ENCODE measurements around the gene GOLGA2. TPM values are rescaled to one million over a fixed set of nuclear protein-coding genes. Genes with fewer than 3 reads are reported as not detected.

Gene GOLGA2
- total RNA-seq, 1 donor from 2014 or later: 120 TPM

DNA sequence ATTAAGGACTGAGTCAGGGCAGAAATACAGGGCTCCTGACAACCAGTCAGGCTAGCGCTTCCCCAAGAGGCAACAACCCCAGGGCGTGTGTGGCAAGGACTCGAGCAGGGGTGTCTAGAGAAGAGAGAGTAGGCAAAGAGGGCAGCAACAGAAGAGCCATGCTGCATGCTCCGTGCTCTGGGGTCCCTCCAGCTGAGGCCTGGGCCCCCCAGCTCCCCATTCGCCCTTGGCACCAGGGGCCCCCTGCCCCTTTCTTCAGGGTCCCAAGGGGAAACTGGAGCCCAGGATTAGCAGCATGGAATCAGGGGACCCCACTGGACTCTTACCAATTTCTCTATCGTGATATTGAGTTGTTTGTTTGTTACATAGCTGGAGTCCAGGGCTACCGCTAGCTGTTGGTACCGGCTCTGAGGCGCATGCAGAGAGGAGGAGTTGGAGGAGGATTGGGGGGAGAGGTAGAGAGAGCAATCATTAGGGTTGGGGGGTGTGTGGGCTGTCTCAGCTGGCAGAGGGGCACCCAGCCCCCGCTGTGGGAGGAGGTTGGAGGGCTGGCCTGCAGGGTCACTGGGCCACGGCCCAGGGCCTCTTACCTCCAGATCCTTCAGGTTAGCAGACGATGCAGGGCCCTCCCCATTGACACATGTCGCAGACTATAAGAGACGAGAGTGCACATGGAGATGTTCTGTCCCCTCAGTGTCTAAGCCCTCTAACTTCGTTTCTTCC is 8.8 kb downstream of the GOLGA2 start:
- DNase-seq (ENCODE audit: low spot score): no peak
- intact Hi-C loops (cut with DNase I): no loop called here

DNA sequence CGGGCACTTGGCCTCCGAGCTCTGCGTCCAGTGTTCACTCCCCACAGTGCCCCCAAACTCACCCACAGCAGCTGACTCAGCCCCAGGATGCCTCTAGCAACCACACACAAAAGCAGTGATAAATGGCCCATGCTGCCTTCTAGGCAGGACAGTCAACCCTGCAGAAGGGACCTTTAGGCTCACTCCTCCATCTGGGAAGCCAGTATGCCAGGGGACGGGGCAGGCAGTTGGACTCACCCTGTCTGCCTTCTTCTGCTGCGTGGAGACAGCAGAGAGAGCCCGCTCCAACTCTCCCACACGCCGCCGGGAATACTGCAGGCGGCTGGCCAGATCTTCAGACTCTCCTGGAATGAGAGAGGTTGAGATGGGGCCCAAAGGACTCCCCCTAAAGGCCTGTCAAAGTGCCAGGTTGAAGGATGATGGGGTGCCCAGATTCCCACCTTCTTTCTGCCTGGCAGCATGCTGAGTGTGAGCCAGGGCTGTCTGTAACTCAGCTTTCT is 10.4 kb downstream of the GOLGA2 start:
- intact Hi-C loops (cut with DNase I): no loop called here

DNA sequence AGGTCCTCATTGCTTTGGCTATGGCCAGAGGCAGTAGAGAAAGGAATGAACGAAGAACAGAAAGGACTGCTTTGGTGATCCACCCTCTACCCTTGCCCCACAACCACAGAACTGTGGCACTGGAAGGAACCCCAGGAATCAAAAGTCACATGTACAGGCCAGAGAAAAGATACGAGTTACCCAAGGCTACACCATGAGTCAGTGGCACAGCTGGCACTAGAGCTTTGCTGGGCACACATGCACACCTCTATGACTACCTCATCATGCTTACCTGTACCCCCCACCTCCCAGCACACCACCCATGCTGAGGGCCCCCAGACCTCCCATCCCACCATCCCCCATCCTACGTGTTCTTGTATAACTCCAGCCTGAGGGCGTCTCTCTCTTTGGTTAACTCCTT is 13.1 kb downstream of the GOLGA2 start:
- no peak for DNase-seq (ENCODE audit: low spot score)
- intact Hi-C loops (cut with DNase I): no loop called here

More for the DNA sequence above, 10.4 kb downstream of the GOLGA2 start:
- no peak for DNase-seq (ENCODE audit: low spot score)

DNA sequence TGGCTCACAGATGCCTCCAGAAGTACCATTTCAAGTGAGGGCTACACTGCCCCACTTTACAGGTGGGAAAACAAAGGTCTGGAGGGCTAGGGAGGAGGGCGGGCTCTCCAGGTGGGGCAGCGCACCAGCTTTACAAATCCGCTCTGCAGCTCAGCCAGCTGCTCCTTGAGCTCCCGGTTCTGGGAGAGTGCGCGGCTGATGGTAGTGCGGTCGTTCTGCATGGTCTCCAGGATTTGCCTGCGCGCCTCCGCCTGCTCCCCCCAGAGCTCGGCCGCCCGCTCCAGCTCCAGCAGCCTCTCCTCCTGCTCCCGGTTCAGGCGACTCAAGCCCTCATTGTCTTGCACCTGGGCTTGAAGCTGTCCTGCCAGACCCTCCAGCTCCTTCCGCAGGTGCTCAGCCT is 15.5 kb downstream of the GOLGA2 start:
- intact Hi-C loops (cut with DNase I): no loop called here
- DNase-seq (ENCODE audit: low spot score): no peak

DNA sequence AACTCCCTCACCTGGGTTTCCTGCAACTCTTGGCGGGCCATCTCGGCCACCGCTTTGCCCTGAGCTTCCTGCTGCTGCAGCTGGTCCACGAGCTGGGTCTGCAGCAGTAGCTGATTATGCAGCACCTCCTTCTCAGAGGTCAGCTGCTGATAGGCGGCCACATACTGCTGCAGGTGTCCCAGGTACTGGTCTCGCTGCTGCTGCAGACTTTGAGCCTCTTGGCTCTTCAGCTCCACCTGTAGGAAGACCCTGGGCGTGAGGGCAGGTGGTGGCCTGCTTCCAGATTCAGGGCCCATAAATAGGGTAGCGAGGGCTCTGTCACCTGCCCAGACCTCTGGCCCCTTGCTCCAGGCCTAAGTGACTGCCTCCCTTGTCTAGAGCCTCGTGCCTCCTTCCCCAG is 16.7 kb downstream of the GOLGA2 start:
- no peak for DNase-seq (ENCODE audit: low spot score)
- intact Hi-C loops (cut with DNase I): no loop called here

DNA sequence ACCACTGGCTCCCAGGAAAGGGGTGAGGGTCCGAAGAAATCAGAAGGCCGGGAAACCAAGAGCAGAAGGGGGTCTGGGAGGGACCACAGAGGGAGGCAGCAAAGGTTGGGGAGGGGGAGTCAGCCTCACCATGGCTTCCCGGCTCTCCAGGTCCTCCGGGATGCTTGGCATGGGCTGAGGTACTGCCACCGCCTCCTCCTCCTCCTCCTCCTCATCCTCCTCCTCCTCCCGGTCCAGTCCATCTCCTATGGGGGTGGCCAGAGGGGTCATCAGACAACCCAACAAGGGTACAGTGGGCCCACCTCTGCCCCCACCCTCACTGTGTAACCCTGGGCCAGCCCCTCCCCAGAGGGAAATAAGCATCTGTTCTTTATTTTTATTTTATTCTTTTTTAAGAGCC is 17.5 kb downstream of the GOLGA2 start:
- DNase-seq (ENCODE audit: low spot score): no peak
- intact Hi-C loops (cut with DNase I): no loop called here

DNA sequence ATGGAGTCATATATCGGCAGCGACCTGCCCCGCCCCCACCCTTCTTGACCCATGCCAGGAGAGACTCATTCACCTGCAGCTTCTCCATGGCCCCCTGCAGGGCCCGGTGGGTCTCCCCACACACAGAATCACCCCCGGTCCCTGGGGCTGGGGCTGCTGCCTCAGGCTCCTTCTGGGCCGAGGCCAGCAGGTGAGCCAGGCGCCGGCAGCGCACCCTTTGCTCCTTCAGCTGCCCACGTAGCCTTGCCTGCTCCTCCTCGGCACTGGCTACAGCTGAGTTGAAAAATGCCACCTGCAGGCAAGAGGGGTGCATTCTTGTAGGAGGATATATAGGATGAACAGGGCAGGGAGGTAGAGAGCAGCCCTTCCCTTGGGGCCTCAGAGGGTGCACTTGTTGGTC is 17.9 kb downstream of the GOLGA2 start:
- no peak for DNase-seq (ENCODE audit: low spot score)
- intact Hi-C loops (cut with DNase I): no loop called here

DNA sequence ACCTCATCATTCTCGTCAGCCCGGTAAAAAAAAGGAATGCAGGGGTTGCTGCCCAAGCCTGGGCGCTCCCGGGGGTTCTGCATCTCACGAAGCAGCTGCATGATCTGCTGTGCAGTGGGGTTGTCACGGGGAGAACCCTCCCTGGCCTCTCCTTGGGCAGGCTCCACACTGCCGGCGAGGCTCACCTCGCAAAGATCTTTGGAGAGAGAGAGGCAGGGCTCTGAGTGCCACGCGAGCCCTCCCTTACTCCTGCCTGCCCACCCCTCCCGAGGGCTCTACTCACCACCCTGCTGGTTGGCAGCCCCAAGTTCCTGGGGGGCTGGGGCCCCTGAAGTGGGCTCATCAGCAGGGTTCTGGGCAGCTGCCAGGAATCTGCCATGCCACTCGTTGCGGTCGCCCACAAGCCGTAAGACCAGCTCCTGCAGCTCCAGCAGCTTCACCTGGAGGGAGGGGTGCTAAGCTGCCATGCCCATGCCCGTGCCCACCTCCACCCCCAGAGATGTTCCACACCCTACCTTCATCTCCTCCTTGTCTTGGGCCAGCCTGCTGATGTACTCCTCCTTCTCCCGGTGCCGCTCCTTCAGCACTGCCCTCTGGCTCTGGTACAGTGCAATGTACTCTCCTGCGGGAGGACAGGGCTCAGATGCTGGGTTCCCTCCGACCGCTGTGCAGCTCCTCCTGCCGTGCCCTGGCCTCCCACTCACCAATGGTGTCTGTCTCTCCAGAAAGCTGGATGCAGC is 18.6 kb downstream of the GOLGA2 start:
- intact Hi-C loops (cut with DNase I): no loop called here
- no peak for DNase-seq (ENCODE audit: low spot score)

DNA sequence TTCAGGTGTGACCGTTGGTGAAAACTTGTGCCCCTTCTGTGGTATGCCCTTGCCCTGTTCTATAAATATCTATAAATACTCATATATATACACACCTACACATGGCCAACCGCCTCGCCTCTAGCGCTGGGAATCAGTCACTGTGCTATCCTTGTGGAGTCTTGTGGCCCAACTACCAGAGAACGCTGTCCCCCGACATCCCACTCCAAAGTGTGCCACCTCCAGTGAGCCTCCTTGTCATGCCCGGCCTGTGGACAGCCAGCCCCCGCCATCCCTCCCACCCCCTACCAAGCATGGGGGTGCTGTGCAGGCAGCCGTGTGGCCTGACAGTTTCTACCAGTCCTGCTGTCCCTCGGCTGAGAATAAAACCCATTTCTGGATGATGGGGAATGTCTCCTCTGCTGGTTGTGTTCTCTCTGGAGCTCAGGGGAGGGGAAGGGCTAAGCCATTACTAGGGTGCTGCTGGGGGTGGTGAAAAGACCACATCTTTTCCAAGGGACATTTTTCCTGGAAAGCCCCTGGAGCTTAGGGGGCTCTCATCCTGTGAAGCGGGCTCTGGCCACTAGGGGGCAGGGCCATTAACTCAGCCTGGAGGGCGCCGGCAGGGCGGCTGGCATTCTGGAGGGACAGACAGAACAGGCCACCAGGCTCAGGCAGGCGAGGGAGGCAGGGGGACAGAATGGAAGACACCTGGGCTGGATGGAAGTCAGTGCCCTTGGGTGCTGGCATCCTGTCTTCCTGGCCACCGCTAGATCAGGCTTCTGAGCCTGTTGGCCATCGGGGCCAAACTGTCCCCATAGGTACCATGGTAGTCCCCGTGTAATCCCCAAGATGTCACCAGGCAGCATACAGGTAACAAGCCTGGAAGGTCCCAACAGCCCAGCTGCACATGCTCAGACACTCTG is 20.7 kb downstream of the GOLGA2 start:
- intact Hi-C loops (cut with DNase I): no loop called here
- no peak for DNase-seq (ENCODE audit: low spot score)

DNA sequence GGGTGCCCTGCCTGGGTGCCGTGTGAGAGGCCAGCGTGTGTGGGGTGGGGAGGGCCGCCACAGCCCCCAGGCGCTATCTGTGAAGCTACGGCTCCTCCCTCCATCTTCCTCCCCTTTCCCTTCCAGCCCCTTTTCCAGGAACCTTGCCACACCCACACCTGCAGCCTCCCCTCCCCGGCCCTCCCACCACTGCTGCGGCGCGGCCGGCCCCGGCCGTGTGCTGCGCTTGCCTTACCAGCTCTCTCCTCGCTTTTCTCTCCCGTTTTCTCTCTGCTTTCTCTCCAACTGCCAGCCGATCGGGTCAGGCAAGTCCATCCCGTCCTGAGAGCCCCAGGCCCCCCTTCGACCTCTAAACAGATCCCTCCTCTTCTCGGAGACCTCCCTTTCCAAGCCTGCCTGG is 21.4 kb downstream of the GOLGA2 start:
- intact Hi-C loops (cut with DNase I): no loop called here
- no peak for DNase-seq (ENCODE audit: low spot score)

DNA sequence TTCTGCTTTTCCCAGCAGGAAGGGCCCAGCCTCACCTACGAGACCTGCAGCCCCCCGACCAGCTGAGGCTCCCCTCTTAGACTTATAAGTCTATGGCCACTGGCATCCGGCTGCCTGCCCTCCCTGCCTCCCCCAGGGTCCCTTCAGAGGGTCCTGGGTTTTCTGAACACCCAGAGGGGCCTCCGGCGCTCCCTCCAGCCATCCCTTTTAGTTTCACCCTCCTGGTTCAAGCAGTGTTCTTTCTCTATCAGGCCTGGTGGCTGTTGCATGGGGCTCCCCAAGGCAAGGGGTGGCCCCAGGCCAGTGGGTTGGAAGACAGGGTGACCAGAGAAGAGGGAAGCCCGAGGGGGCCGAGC is 21.8 kb downstream of the GOLGA2 start:
- intact Hi-C loops (cut with DNase I): no loop called here
- no peak for DNase-seq (ENCODE audit: low spot score)

DNA sequence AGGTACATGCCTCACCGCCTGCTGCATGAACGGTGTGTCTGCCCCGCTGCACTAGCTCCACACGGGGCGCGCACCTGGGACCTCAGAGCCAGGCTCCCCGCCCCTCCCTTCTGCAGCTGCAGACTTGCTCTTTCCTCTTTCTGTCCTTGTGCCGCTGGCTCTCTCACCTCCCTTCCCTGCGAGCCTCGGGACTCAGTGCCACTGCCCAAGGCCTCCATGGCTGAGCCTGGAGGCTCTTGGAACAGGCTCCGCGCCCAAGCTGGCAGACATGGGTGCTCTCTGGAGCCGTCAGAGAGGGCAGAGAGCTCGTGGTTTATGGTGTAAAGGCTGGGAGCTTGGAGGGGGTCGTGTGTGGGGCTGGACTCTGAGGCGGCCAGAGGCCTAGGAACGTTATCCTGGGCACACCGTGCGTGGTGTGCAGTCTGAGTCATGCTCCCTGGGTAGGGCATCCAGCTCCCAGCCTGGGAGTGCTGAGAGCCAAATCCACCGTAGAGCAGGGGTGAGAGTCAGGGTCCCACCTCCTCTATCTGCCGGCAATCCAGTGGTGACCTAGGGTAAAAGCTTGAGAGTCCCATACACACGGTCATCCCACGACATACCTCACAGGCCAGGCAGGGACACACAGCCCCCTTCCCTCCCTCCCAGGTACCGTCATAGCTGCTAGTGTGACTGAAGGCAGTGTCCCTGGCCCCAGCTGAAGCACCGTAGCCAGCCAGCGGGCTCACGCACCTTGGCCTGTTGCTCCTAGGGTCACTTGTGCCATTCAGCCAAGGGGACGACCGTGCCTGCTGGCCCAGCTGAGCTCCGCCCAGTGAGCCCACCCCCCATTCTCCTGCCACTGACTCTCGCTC is 22.4 kb downstream of the GOLGA2 start:
- intact Hi-C loops (cut with DNase I): no loop called here
- no peak for DNase-seq (ENCODE audit: low spot score)

DNA sequence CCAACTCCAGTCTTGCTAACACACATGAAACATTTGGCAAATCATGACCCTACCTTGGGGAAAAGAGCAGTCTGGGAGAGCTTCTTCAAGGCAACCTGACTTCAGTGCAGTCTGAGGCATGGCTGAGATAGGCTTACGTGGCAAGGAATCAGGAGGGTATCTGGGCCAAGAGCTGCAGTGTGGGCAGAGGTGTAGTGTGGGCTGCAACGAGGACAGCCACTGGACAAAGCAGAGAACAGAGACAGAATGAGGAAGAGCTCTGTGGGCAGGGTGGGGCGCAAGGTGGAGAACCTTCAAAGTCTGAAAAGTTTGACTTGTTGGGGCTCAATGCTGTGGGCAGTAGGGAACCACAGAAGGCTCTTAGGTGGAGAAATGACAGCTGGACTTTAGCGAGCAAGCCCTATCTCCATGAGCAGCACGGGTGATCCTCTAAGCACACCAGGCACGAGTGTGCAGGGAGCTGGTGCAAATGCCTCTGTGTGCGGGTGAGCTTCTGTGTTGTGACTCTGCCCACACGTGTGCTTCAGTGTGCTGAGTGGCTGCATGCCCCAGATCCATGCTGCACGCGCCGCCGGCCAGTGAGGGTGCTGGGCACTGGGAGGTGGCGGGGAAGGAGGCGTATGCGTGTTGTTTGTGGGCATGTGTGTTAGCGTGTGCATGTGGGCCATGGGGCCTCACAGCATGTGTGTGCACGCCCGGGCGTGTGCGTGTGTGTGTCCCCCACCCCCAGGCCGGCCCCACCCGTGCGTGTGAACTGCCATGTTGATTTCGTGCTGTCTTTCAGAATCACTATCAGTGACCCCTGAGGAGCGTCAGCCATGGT is 23.3 kb downstream of the GOLGA2 start:
- intact Hi-C loops (cut with DNase I): no loop called here
- no peak for DNase-seq (ENCODE audit: low spot score)

DNA sequence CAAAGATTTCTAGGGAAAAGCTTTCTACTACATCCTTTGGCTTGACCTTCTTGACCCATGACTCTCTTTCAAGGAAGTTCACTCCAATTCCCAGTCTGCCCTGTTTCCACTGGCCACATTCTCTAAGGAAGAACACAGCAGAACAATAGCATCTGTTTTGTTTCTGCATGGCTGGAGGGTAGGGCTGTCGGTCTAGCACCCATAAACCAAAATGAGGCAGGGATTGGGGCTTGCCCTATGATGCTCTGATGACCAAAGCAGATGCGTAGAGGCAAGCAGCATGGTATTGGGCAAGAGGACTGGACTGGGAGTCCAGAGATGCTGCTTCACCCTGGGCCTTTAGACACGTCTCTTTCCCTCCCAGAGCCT is 24.1 kb downstream of the GOLGA2 start:
- DNase-seq (ENCODE audit: low spot score): no peak
- intact Hi-C loops (cut with DNase I): no loop called here

DNA sequence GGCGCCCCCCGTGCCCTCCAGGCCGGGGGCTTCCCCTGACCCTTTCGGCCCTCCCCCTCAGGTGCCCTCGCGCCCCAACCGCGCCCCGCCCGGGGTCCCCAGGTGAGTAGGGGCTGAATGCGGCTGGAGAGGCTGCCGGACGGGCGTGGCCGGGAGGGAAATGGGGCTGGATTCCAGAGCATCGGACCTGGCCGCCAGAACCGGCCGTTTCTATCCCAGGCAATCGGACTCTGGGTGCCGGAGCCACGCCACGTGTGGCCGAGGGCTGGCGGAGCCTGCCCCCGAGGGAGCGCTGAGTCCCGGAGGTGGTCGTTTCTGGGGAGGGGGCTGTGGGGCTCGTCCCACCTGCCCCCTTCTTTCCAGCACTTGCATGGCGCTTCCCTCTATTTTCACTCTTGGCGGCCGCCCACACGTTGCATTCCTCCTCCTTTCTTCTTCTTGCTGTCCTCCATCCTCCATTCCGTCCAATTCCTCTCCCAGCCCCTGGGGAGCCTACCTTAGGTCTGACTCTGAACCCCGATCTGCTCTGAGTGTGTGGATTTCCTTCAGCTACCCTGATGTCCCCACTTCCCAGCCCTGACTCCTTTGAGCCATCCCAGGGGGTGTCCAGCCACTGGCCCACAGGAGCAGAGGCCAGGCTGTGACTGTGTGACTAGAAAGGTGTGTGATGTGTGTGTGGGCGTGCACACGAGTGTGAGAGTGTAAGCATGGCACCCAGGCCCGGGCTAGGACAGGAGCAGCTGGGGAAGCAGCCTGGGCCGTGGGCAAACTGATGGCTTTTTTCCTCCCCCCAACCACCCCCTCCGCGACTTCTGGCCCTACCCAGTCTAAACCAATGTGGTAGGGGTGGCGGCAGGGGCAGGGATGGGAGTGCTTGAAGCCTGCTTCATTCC is 24.7 kb downstream of the GOLGA2 start:
- DNase-seq (ENCODE audit: low spot score): no peak
- intact Hi-C loops (cut with DNase I): no loop called here

DNA sequence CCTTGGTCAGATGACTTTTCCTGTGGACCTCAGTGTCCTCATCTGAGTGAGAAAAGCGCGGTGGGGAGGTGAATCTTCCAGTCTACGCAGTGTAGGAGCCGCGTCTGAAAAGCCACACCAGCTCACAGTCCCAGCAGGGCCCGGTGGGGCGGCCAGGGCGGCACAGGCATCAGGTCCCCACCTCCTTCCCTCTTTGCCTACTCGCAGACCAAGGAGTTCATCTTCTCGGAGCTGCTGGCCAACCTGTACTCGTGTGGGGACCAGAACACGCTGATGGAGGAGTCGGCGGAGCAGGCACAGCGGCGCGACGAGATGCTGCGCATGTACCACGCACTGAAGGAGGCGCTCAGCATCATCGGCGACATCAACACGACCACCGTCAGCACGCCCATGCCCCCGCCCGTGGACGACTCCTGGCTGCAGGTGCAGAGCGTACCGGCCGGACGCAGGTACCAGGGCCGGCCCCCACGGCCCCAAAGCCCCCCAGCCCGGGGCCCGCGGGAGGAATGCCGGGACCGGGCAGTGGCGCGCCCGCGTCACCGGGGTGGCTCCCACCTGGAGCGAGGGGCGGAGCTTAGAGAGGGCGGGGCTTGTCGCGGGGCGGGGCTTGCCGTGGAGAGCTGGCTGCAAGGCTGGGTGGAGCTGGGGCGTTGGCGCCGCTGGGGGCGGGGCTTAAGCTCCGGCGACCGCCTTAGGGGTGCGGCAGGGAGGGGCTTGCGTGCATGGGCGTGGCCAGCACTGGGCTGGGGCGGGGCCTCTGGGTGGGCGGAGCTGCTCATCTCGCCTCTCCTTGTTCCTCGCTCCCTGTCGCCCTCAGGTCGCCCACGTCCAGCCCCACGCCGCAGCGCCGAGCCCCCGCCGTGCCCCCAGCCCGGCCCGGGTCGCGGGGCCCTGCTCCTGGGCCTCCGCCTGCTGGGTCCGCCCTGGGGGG is 25.6 kb downstream of the GOLGA2 start:
- intact Hi-C loops (cut with DNase I): loop anchor here (5.0 kb wide), 1 partner anchor 48 kb away; the partner anchor contains the start of gene DNM1

DNA sequence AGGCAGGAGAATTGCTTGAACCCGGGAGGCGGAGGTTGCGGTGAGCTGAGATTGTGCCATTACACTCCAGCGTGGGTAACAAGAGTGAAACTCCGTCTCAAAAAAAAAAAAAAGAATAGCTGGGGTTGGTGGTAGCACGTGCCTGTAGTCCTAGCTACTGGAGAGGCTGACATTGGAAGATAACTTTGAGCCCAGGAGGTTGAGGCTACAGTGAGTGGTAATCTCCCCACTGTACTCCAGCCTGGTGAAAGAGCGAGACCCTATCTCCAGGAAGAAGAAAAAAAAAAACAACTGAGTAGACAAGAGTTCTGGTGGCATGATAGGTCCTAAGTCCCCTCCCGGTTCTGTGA is 26.3 kb downstream of the GOLGA2 start:
- intact Hi-C loops (cut with DNase I): loop anchor here (5.0 kb wide), 1 partner anchor 47 kb away; the partner anchor contains the start of gene DNM1

More for the DNA sequence above, 25.6 kb downstream of the GOLGA2 start:
- peak; percentile 95 for DNase-seq (ENCODE audit: low spot score)

More for the DNA sequence above, 26.3 kb downstream of the GOLGA2 start:
- DNase-seq (ENCODE audit: low spot score): no peak
